A549 (cell line): Measurements from ENCODE around the gene ADAMTS12.

Source experiments
- CBX2 ChIP-seq: fragments of 200-600 bp; sonication (generic); IDR thresholded peaks from 2 replicates; pipeline ENCODE4 v1.6.1; 2016; ENCODE audit warnings: low read depth, mild to moderate bottlenecking, borderline replicate concordance
- CHD4 ChIP-seq: fragments of 200-600 bp; sonication (generic); IDR thresholded peaks from 2 replicates; pipeline ENCODE4 v1.6.1; 2016; ENCODE audit warnings: antibody characterized with exemption, mild to moderate bottlenecking, borderline replicate concordance
- JUN ChIP-seq, 2 experiments: fragments of >200 bp; sonication (Bioruptor Twin); formaldehyde crosslinking; IDR thresholded peaks; 2 replicates in 1 of 2; 3 replicates in 1 of 2; pipeline ENCODE4 v1.6.1; 2016 to 2017
- KDM5A ChIP-seq: fragments of 200-600 bp; sonication (generic); IDR thresholded peaks from 2 replicates; pipeline ENCODE4 v1.6.1; 2016; ENCODE audit warnings: antibody characterized with exemption, mild to moderate bottlenecking
- NPAS2 ChIP-seq: fragments of 250-450 bp; sonication (Bioruptor Pico); IDR thresholded peaks from 2 replicates; pipeline ENCODE4 v1.8.0; 2022; ENCODE audit warnings: mild to moderate bottlenecking, moderate library complexity, borderline replicate concordance
- NR3C1 ChIP-seq: fragments of >200 bp; sonication (Bioruptor Twin); formaldehyde crosslinking; IDR thresholded peaks from 3 replicates; pipeline ENCODE4 v1.6.1; 2017
- POLR2A ChIP-seq: IDR thresholded peaks from 2 replicates; pipeline ENCODE4 v1.6.1; 2012; ENCODE audit warnings: mild to moderate bottlenecking, low read length
- POLR2AphosphoS2 ChIP-seq: conservative IDR thresholded peaks from 2 replicates; pipeline ENCODE4 v1.6.1; 2012; ENCODE audit warnings: low read length, improper control_type of control experiment, inconsistent platforms
- RCOR1 ChIP-seq: fragments of 150-350 bp; IDR thresholded peaks from 2 replicates; pipeline ENCODE4 v1.6.1; 2014; ENCODE audit warnings: antibody characterized with exemption, low read length, low read depth
- RFX5 ChIP-seq: fragments of 450-650 bp; IDR thresholded peaks from 2 replicates; pipeline ENCODE4 v1.7.1; 2014; ENCODE audit warnings: antibody characterized with exemption, mild to moderate bottlenecking, moderate library complexity
- TF ChIP-seq, protein P1 (sequence below): fragments of >200 bp; sonication (Bioruptor Twin); formaldehyde crosslinking; IDR thresholded peaks from 3 replicates; pipeline ENCODE4 v1.5.1; 2016
- TF ChIP-seq, protein P2 (sequence below): fragments of 200-600 bp; sonication (generic); IDR thresholded peaks from 2 replicates; pipeline ENCODE4 v1.6.1; 2016; ENCODE audit warnings: antibody characterized with exemption, mild to moderate bottlenecking, moderate library complexity
- TF ChIP-seq, protein P3 (sequence below): fragments of 250-450 bp; sonication (Bioruptor Pico); IDR thresholded peaks from 2 replicates; pipeline ENCODE4 v1.5.0; 2021; ENCODE audit warnings: mild to moderate bottlenecking, moderate library complexity, borderline replicate concordance
- TF ChIP-seq, protein P4 (sequence below): IDR thresholded peaks from 2 replicates; pipeline ENCODE4 v1.6.1; 2012

DNA sequence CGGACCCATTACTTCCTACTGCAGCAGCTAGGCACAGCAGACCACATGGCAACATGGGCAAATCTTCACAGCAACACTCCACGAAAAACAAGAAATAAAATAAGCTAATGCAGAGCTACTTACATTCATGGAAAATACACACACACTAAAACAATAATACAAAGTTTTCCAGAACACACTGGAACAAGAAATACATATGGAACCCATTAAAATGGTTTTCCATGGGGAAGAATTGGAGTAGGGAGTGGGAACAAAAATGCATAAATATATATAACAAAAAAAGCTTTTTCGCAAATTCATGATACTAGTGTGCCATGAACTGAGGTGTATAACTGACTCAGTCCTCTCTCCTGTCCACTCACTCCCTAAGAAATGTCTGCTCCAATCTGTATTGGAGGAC, 8.3 kb downstream of the ADAMTS12 start:
- TF ChIP-seq RFX5 (no peak), CHD4 (no peak), POLR2AphosphoS2 (no peak), POLR2A (no peak), NPAS2 (CRISPR knock-in tag) (no peak), RCOR1 (no peak), JUN (IDR thresholded peaks at IDR 0.05) (no peak), KDM5A (no peak), CBX2 (no peak), NR3C1 (no peak)
- TF ChIP-seq, protein P1, sequence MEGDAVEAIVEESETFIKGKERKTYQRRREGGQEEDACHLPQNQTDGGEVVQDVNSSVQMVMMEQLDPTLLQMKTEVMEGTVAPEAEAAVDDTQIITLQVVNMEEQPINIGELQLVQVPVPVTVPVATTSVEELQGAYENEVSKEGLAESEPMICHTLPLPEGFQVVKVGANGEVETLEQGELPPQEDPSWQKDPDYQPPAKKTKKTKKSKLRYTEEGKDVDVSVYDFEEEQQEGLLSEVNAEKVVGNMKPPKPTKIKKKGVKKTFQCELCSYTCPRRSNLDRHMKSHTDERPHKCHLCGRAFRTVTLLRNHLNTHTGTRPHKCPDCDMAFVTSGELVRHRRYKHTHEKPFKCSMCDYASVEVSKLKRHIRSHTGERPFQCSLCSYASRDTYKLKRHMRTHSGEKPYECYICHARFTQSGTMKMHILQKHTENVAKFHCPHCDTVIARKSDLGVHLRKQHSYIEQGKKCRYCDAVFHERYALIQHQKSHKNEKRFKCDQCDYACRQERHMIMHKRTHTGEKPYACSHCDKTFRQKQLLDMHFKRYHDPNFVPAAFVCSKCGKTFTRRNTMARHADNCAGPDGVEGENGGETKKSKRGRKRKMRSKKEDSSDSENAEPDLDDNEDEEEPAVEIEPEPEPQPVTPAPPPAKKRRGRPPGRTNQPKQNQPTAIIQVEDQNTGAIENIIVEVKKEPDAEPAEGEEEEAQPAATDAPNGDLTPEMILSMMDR, result no peak
- TF ChIP-seq, protein P2, sequence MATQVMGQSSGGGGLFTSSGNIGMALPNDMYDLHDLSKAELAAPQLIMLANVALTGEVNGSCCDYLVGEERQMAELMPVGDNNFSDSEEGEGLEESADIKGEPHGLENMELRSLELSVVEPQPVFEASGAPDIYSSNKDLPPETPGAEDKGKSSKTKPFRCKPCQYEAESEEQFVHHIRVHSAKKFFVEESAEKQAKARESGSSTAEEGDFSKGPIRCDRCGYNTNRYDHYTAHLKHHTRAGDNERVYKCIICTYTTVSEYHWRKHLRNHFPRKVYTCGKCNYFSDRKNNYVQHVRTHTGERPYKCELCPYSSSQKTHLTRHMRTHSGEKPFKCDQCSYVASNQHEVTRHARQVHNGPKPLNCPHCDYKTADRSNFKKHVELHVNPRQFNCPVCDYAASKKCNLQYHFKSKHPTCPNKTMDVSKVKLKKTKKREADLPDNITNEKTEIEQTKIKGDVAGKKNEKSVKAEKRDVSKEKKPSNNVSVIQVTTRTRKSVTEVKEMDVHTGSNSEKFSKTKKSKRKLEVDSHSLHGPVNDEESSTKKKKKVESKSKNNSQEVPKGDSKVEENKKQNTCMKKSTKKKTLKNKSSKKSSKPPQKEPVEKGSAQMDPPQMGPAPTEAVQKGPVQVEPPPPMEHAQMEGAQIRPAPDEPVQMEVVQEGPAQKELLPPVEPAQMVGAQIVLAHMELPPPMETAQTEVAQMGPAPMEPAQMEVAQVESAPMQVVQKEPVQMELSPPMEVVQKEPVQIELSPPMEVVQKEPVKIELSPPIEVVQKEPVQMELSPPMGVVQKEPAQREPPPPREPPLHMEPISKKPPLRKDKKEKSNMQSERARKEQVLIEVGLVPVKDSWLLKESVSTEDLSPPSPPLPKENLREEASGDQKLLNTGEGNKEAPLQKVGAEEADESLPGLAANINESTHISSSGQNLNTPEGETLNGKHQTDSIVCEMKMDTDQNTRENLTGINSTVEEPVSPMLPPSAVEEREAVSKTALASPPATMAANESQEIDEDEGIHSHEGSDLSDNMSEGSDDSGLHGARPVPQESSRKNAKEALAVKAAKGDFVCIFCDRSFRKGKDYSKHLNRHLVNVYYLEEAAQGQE, result no peak
- TF ChIP-seq, protein P3, sequence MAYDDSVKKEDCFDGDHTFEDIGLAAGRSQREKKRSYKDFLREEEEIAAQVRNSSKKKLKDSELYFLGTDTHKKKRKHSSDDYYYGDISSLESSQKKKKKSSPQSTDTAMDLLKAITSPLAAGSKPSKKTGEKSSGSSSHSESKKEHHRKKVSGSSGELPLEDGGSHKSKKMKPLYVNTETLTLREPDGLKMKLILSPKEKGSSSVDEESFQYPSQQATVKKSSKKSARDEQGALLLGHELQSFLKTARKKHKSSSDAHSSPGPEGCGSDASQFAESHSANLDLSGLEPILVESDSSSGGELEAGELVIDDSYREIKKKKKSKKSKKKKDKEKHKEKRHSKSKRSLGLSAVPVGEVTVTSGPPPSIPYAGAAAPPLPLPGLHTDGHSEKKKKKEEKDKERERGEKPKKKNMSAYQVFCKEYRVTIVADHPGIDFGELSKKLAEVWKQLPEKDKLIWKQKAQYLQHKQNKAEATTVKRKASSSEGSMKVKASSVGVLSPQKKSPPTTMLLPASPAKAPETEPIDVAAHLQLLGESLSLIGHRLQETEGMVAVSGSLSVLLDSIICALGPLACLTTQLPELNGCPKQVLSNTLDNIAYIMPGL (CRISPR knock-in tag), result no peak
- TF ChIP-seq, protein P4, sequence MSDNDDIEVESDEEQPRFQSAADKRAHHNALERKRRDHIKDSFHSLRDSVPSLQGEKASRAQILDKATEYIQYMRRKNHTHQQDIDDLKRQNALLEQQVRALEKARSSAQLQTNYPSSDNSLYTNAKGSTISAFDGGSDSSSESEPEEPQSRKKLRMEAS, result no peak
